OCI-LY7 (cell line): ENCODE measurements around the gene ZRSR2.

Experiments
- CTCF ChIP-seq: fragments of 200-600 bp; sonication (generic); conservative IDR thresholded peaks from 2 replicates; pipeline ENCODE4 v1.5.1; 2014; ENCODE audit warnings: mild to moderate bottlenecking, antibody characterized with exemption, low read length, moderate library complexity, mixed read lengths
- EZH2phosphoT487 ChIP-seq: fragments of 200-600 bp; sonication (generic); IDR thresholded peaks from 2 replicates; pipeline ENCODE4 v1.6.1; 2018; ENCODE audit warnings: low read depth, borderline replicate concordance, mild to moderate bottlenecking, mixed run types, antibody characterized with exemption, low read length, moderate library complexity, mixed read lengths

- no peak for TF ChIP-seq CTCF
- no peak for TF ChIP-seq EZH2phosphoT487
These were observed 39.0 kb upstream of the ZRSR2 start for GRCh38 chrX:15751155-15751819.
